HG03045 (cell line): ENCODE measurements around the gene TP53TG5.
A peak's percentile ranks its signal among the peaks of the same experiment; 100 is the strongest.

Experiments used
- ATAC-seq: cut with Tn5 transposase; IDR thresholded peaks from one replicate; pipeline ENCODE4 v1.9.1; 2021; ENCODE audit warnings: mild to moderate bottlenecking, moderate library complexity; ENCODE audit not compliant: unreplicated experiment

The TP53TG5 gene

GRCh38 chr20:45378191-45378590, at the start of gene TP53TG5:
Gene TP53TG5, minus strand, starts transcription at chr20:45378325. Its CDS starts 89 bp downstream, at chr20:45378236.
- no peak for ATAC-seq

- no peak for ATAC-seq
These were observed 49.4 kb upstream of the TP53TG5 start for GRCh38 chr20:45427236-45428149.

GRCh38 chr20:45426320-45427016, 48.3 kb upstream of the TP53TG5 start:
- ATAC-seq, result no peak

GRCh38 chr20:45425561-45425960, 47.4 kb upstream of the TP53TG5 start:
- ATAC-seq, result no peak

- no peak for ATAC-seq
These were observed 45.6 kb upstream of the TP53TG5 start for GRCh38 chr20:45423700-45424099.

GRCh38 chr20:45420125-45420524, 42.0 kb upstream of the TP53TG5 start:
- no peak for ATAC-seq

- ATAC-seq, result peak; percentile 51
These were observed 41.3 kb upstream of the TP53TG5 start for GRCh38 chr20:45419188-45420091.

GRCh38 chr20:45416917-45417316, 38.8 kb upstream of the TP53TG5 start:
- ATAC-seq, result no peak

GRCh38 chr20:45415822-45416637, 37.9 kb upstream of the TP53TG5 start, which contains the start of gene PIGT:
Gene PIGT, plus strand, starts transcription at chr20:45416141. Its CDS starts 16 bp downstream, at chr20:45416157.
- peak; percentile 75 for ATAC-seq

GRCh38 chr20:45413479-45413878, 35.4 kb upstream of the TP53TG5 start:
- ATAC-seq, result no peak

GRCh38 chr20:45412653-45413052, 34.5 kb upstream of the TP53TG5 start:
- no peak for ATAC-seq

GRCh38 chr20:45410887-45411286, 32.8 kb upstream of the TP53TG5 start:
- ATAC-seq, result no peak

GRCh38 chr20:45409521-45410272, 31.6 kb upstream of the TP53TG5 start:
- no peak for ATAC-seq

- ATAC-seq, result no peak
These were observed 30.6 kb upstream of the TP53TG5 start for GRCh38 chr20:45408646-45409213.

- no peak for ATAC-seq
These were observed 29.9 kb upstream of the TP53TG5 start, which contains the start of gene DBNDD2 for GRCh38 chr20:45407783-45408645. Gene DBNDD2, plus strand, starts transcription at chr20:45408289. Its CDS starts 179 bp downstream, at chr20:45408468.

GRCh38 chr20:45407067-45407745, 29.1 kb upstream of the TP53TG5 start:
- no peak for ATAC-seq
